Measurements from ENCODE around the gene ZSCAN31. TPM values are rescaled to one million over a fixed set of nuclear protein-coding genes. Genes with fewer than 3 reads are reported as not detected.
"Not testable (repeated sequence)": the region's sequence is repeated elsewhere in the genome, so short reads cannot be mapped to it uniquely, and the experiment has no call there.

ZSCAN31 gene
- polyA plus RNA-seq, 2 of the 4 experiments (the other 2 are of a cell fraction), result 3.0 to 4.8 TPM

DNA sequence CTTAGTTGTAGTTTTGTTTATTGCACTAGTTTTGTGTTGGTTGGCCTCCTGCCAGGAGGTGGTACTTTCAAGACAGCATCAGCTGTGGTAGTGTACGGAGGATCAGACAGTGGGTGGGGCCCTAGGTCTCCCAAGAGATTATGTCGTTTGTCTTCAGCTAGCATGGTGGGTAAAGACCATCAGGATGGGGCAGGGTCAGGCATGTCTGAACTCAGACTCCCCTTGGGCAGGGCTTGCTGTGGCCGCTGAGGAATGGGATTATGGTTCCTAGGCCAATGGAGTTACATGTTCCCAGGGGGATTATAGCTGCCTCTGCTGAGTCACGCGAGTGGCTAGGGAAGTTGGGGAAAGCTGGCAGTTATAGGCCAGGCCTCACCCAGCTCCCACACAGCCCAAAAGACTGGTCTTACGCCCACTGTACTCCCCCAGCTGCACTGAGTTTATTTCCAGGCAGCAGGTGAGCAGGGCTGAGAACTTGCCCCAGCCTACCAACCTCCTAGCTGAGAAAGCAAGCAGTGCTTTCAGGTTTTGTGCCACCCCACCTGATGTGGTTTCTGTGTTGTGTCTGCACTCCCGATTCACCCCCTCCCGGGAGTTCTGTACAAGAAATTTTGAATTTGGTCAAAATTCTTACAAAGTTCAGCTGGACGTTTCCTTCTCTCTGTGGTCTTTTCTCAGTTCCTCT, 24.7 kb downstream of the ZSCAN31 start:
- no peak for FAIRE-seq
- Histone ChIP-seq H3K27ac (no peak overlapping the region), H3K9me3 (no peaks in the 10 kb centered on the region), H3K4me1 (no peaks in the 10 kb centered on the region), H3K4me3 (no peak overlapping the region), H3K4me2 (no peak overlapping the region)
- 80% methylated on average over 9 of the region's 9 CpGs for WGBS (ENCODE audit: missing lambda C conversion rate)
- TF ChIP-seq CHD4 (IDR thresholded peaks at IDR 0.05; ENCODE audit: borderline replicate concordance) (no peak), POLR2A (IDR thresholded peaks at IDR 0.05; ENCODE audit: low read length) (no peak), CBX8 (IDR thresholded peaks at IDR 0.05) (no peak), ZSCAN20 (CRISPR knock-in tag; IDR thresholded peaks at IDR 0.05) (no peak), NR3C1 (IDR thresholded peaks at IDR 0.05) (no peak), HOXA7 (CRISPR knock-in tag; IDR thresholded peaks at IDR 0.05) (no peak), HOXB5 (CRISPR knock-in tag; IDR thresholded peaks at IDR 0.05) (no peak)
- TF ChIP-seq, protein P1, sequence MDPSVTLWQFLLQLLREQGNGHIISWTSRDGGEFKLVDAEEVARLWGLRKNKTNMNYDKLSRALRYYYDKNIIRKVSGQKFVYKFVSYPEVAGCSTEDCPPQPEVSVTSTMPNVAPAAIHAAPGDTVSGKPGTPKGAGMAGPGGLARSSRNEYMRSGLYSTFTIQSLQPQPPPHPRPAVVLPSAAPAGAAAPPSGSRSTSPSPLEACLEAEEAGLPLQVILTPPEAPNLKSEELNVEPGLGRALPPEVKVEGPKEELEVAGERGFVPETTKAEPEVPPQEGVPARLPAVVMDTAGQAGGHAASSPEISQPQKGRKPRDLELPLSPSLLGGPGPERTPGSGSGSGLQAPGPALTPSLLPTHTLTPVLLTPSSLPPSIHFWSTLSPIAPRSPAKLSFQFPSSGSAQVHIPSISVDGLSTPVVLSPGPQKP (IDR thresholded peaks at IDR 0.05; ENCODE audit: low read depth, low read length), result no peak
- DNase-seq (ENCODE audit: low read depth in 1 of 2, low spot score in 1 of 2), result no peak
- ATAC-seq, result no peak
- CTCF ChIA-PET, result interaction anchor here (1.0 kb wide), 1 partner anchor 280 kb away, joined by 3 read pairs; no protein-coding TSS in a partner anchor
- POLR2A ChIA-PET, result no interaction called here

DNA sequence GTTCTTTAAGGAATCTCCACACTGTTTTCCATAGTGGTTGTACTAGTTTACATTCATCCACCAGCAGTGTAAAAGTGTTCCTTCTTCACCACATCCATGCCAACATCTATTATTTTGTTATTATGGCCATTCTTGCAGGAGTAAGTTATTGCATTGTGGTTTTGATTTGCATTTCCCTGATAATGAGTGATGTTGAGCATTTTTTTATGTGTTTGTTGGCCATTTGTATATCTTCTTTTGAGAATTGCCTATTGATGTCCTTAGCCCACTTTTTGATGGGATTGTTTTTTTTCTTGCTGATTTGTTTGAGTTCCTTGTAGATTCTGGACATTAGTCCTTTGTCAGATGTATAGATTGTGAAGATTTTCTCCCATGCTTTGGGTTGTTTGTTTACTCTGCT, 29.6 kb downstream of the ZSCAN31 start:
- H3K27ac ChIP-seq; H3K4me2 ChIP-seq; ATAC-seq; FAIRE-seq; H3K4me3 ChIP-seq; DNase-seq (ENCODE audit: low read depth in 1 of 2, low spot score in 1 of 2); H3K4me1 ChIP-seq; H3K9me3 ChIP-seq; POLR2A ChIA-PET; CTCF ChIA-PET: not testable (repeated sequence)

DNA sequence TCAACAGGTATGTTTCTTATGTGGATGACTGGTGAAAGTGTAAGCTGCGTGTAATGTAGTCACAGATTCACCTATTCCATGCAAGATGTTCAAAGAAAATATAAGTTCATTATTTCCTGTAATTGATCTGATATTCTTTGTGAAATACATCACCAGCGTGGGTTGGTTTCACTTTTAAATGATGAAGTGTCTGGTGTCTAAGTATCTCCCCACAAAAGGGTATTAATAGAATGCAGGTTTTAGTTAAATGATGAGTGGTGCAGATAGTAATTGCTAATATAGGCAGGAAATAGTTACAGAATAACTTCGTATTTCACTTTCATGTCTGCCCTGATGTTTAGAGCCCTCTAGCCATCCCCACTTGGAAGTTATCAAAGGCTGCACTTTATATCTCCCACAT, 32.4 kb downstream of the ZSCAN31 start:
- POLR2A ChIA-PET, result no interaction called here
- no peaks in the 10 kb centered on the region for H3K9me3 ChIP-seq
- no peak for FAIRE-seq
- CTCF ChIA-PET, result no interaction called here
- no peak overlapping the region for H3K27ac ChIP-seq
- H3K4me2 ChIP-seq, result no peak overlapping the region
- TF ChIP-seq JUN (IDR thresholded peaks at IDR 0.05), result no peak
- no peak for TF ChIP-seq HDAC2 (IDR thresholded peaks at IDR 0.05)
- TF ChIP-seq HOXA7 (CRISPR knock-in tag; IDR thresholded peaks at IDR 0.05), result no peak
- 89% methylated on average over 3 of the region's 3 CpGs for WGBS (ENCODE audit: missing lambda C conversion rate)
- no peaks in the 10 kb centered on the region for H3K4me1 ChIP-seq
- no peak overlapping the region for H3K4me3 ChIP-seq
- no peak for DNase-seq (ENCODE audit: low read depth in 1 of 2, low spot score in 1 of 2)
- no peak for ATAC-seq

DNA sequence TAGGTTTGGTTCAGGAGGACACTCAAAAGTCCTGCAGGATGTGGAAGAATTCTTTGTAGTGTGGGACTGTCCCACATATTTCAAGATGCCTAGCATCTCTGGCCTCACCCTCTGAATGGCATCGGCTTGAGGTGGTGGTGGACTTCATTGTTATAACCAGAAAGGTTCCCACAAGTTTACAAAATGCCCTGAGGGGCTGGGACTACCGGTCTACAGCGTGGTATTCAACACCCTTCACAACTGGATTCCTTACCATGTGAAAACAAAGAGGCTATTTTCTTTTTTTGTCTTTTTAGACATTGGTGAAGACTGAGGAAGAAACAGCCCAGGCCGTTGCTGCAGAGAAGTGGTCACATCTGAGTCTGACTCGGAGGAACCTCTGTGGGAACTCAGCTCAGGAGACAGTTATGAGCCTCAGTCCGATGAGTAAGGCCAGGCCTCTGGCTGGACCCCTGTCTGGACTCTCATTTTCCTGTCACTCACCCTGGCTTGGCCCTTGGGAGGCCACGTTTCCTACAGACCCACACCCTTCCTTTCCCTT, 39.4 kb downstream of the ZSCAN31 start:
- DNase-seq (ENCODE audit: low read depth in 1 of 2, low spot score in 1 of 2) (no peak), ATAC-seq (no peak), FAIRE-seq (no peak)
- 85% methylated on average over 7 of the region's 7 CpGs for WGBS (ENCODE audit: missing lambda C conversion rate)
- Histone ChIP-seq H3K9me3 (no peaks in the 10 kb centered on the region), H3K4me3 (no peak overlapping the region), H3K4me1 (no peaks in the 10 kb centered on the region), H3K4me2 (no peak overlapping the region), H3K27ac (no peak overlapping the region)
- TF ChIP-seq CBX8 (IDR thresholded peaks at IDR 0.05), result no peak
- TF ChIP-seq ZNF302 (CRISPR knock-in tag; IDR thresholded peaks at IDR 0.05), result no peak
- TF ChIP-seq GATA3 (IDR thresholded peaks at IDR 0.05; ENCODE audit: borderline replicate concordance), result no peak
- no peak for TF ChIP-seq TP53 (CRISPR knock-in tag; IDR thresholded peaks at IDR 0.05)
- TF ChIP-seq HOXB5 (CRISPR knock-in tag; IDR thresholded peaks at IDR 0.05), result no peak
- no peak for TF ChIP-seq RCOR1 (IDR thresholded peaks at IDR 0.05; ENCODE audit: low read depth, low read length)
- no peak for TF ChIP-seq NPAS2 (CRISPR knock-in tag; IDR thresholded peaks at IDR 0.05; ENCODE audit: borderline replicate concordance)
- TF ChIP-seq ZSCAN20 (CRISPR knock-in tag; IDR thresholded peaks at IDR 0.05), result no peak
- ChIA-PET POLR2A (no interaction called here), CTCF (no interaction called here)

DNA sequence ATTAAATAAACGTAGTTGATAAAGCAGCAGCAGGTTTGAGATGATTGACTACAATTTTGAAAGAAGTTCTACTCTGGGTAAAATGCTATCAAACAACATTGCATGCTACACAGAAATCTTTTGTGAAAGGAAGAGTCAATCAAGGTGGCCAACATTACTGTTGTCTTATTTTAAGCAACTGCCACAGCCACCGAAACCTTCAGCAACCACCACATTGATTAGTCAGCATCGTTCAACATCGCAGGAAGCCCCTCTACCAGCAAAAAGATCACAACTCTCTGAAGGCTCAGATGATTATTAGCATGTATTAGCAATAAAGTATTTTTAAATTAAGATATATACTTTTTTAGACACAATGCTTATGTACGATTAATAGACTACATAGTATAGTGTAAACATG, 40.6 kb downstream of the ZSCAN31 start:
- POLR2A ChIA-PET, result no interaction called here
- ATAC-seq (no peak), FAIRE-seq (no peak)
- TF ChIP-seq ZSCAN20 (CRISPR knock-in tag; IDR thresholded peaks at IDR 0.05) (no peak), RAD21 (conservative IDR thresholded peaks at IDR 0.05 in 1 of 2, IDR thresholded peaks at IDR 0.05 in 1 of 2) (no peak), POLR2A (IDR thresholded peaks at IDR 0.05; ENCODE audit: low read length) (no peak), JUNB (IDR thresholded peaks at IDR 0.05) (no peak), SREBF2 (IDR thresholded peaks at IDR 0.05) (no peak), RCOR1 (IDR thresholded peaks at IDR 0.05; ENCODE audit: low read depth, low read length) (no peak), CBX8 (IDR thresholded peaks at IDR 0.05) (no peak), CHD2 (IDR thresholded peaks at IDR 0.05; ENCODE audit: low read length, partially characterized antibody) (no peak), NFE2L2 (conservative IDR thresholded peaks at IDR 0.05; ENCODE audit: low read length) (no peak), RFX5 (IDR thresholded peaks at IDR 0.05) (no peak), CHD4 (IDR thresholded peaks at IDR 0.05; ENCODE audit: borderline replicate concordance) (no peak), HDAC2 (IDR thresholded peaks at IDR 0.05) (no peak), SMC3 (IDR thresholded peaks at IDR 0.05) (no peak), ZNF302 (CRISPR knock-in tag; IDR thresholded peaks at IDR 0.05) (no peak), ZC3H11A (IDR thresholded peaks at IDR 0.05) (no peak), RNF2 (IDR thresholded peaks at IDR 0.05; ENCODE audit: borderline replicate concordance, low read depth) (no peak)
- TF ChIP-seq, protein P2, sequence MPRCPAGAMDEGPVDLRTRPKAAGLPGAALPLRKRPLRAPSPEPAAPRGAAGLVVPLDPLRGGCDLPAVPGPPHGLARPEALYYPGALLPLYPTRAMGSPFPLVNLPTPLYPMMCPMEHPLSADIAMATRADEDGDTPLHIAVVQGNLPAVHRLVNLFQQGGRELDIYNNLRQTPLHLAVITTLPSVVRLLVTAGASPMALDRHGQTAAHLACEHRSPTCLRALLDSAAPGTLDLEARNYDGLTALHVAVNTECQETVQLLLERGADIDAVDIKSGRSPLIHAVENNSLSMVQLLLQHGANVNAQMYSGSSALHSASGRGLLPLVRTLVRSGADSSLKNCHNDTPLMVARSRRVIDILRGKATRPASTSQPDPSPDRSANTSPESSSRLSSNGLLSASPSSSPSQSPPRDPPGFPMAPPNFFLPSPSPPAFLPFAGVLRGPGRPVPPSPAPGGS (IDR thresholded peaks at IDR 0.05), result no peak
- TF ChIP-seq, protein P3, sequence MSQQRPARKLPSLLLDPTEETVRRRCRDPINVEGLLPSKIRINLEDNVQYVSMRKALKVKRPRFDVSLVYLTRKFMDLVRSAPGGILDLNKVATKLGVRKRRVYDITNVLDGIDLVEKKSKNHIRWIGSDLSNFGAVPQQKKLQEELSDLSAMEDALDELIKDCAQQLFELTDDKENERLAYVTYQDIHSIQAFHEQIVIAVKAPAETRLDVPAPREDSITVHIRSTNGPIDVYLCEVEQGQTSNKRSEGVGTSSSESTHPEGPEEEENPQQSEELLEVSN (IDR thresholded peaks at IDR 0.05; ENCODE audit: borderline replicate concordance, low read depth), result no peak

More for the DNA sequence above, 40.6 kb downstream of the ZSCAN31 start:
- WGBS (ENCODE audit: missing lambda C conversion rate), result 92% methylated on average over 5 of the region's 5 CpGs
- no peak overlapping the region for H3K27ac ChIP-seq
- H3K9me3 ChIP-seq, result no peaks in the 10 kb centered on the region
- CTCF ChIA-PET, result no interaction called here
- H3K4me2 ChIP-seq, result no peak overlapping the region
- DNase-seq (ENCODE audit: low read depth in 1 of 2, low spot score in 1 of 2), result no peak
- no peaks in the 10 kb centered on the region for H3K4me1 ChIP-seq
- no peak overlapping the region for H3K4me3 ChIP-seq
